A549 (cell line): ENCODE data around the gene NCOA3.

ENCODE experiments used
- CEBPB ChIP-seq, 2 experiments: fragments of >200 bp in 1 of 2; sonication (Bioruptor Twin) in 1 of 2; formaldehyde crosslinking in 1 of 2; IDR thresholded peaks; 2 replicates each; pipeline ENCODE4 v1.6.1; 2012 to 2016
- CTCF ChIP-seq: fragments of >200 bp; sonication (Bioruptor Twin); formaldehyde crosslinking; IDR thresholded peaks from 3 replicates; pipeline ENCODE4 v1.5.1; 2016
- EHMT2 ChIP-seq: fragments of 200-600 bp; sonication (generic); IDR thresholded peaks from 2 replicates; pipeline ENCODE4 v1.6.1; 2016; ENCODE audit warnings: antibody characterized with exemption, low read depth, mild to moderate bottlenecking, moderate library complexity
- EP300 ChIP-seq, 2 experiments: fragments of >200 bp; sonication (Bioruptor Twin); formaldehyde crosslinking; IDR thresholded peaks; 2 replicates in 1 of 2; 3 replicates in 1 of 2; pipeline ENCODE4 v1.6.1; 2016 to 2017
- KDM1A ChIP-seq: fragments of 200-600 bp; sonication (generic); IDR thresholded peaks from 2 replicates; pipeline ENCODE4 v1.6.1; 2016; ENCODE audit warnings: low read depth, mild to moderate bottlenecking
- MAX ChIP-seq: IDR thresholded peaks from 2 replicates; pipeline ENCODE4 v1.6.1; 2012
- POLR2A ChIP-seq: IDR thresholded peaks from 2 replicates; pipeline ENCODE4 v1.6.1; 2012; ENCODE audit warnings: mild to moderate bottlenecking, low read length
- RARB ChIP-seq: fragments of 250-450 bp; sonication (Bioruptor Pico); IDR thresholded peaks from 2 replicates; pipeline ENCODE4 v1.8.0; 2021; ENCODE audit warnings: mild to moderate bottlenecking, moderate library complexity
- RFX5 ChIP-seq: fragments of 450-650 bp; IDR thresholded peaks from 2 replicates; pipeline ENCODE4 v1.7.1; 2014; ENCODE audit warnings: antibody characterized with exemption, mild to moderate bottlenecking, moderate library complexity
- SMC3 ChIP-seq: fragments of >200 bp; sonication (Bioruptor Twin); formaldehyde crosslinking; IDR thresholded peaks from 3 replicates; pipeline ENCODE4 v1.6.1; 2018; ENCODE audit warnings: inconsistent platforms
- ZC3H11A ChIP-seq: fragments of 450-650 bp; IDR thresholded peaks from 2 replicates; pipeline ENCODE4 v1.6.1; 2014; ENCODE audit warnings: antibody characterized with exemption, mild to moderate bottlenecking
- ZNF302 ChIP-seq: fragments of 250-450 bp; sonication (Bioruptor Pico); IDR thresholded peaks from 2 replicates; pipeline ENCODE4 v1.9.0; 2021; ENCODE audit warnings: inconsistent platforms, mild to moderate bottlenecking, moderate library complexity
- TF ChIP-seq, protein P1 (sequence below): fragments of >200 bp; sonication (Bioruptor Twin); formaldehyde crosslinking; IDR thresholded peaks from 3 replicates; pipeline ENCODE4 v1.6.1; 2016
- TF ChIP-seq, protein P2 (sequence below): fragments of 200-600 bp; sonication (generic); IDR thresholded peaks from 2 replicates; pipeline ENCODE4 v1.6.1; 2016; ENCODE audit warnings: antibody characterized with exemption, mild to moderate bottlenecking, moderate library complexity

GRCh38 chr20:47540443-47541354 lies 39.0 kb downstream of the NCOA3 start:
- TF ChIP-seq POLR2A (no peak), RARB (CRISPR knock-in tag) (no peak), EHMT2 (no peak), KDM1A (no peak), ZNF302 (CRISPR knock-in tag) (no peak), SMC3 (no peak), CTCF (no peak), MAX (no peak), ZC3H11A (no peak), RFX5 (no peak), CEBPB (IDR thresholded peaks at IDR 0.05) (no peak), EP300 (IDR thresholded peaks at IDR 0.05) (no peak)
- TF ChIP-seq, protein P1, sequence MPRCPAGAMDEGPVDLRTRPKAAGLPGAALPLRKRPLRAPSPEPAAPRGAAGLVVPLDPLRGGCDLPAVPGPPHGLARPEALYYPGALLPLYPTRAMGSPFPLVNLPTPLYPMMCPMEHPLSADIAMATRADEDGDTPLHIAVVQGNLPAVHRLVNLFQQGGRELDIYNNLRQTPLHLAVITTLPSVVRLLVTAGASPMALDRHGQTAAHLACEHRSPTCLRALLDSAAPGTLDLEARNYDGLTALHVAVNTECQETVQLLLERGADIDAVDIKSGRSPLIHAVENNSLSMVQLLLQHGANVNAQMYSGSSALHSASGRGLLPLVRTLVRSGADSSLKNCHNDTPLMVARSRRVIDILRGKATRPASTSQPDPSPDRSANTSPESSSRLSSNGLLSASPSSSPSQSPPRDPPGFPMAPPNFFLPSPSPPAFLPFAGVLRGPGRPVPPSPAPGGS: no peak
- TF ChIP-seq, protein P2, sequence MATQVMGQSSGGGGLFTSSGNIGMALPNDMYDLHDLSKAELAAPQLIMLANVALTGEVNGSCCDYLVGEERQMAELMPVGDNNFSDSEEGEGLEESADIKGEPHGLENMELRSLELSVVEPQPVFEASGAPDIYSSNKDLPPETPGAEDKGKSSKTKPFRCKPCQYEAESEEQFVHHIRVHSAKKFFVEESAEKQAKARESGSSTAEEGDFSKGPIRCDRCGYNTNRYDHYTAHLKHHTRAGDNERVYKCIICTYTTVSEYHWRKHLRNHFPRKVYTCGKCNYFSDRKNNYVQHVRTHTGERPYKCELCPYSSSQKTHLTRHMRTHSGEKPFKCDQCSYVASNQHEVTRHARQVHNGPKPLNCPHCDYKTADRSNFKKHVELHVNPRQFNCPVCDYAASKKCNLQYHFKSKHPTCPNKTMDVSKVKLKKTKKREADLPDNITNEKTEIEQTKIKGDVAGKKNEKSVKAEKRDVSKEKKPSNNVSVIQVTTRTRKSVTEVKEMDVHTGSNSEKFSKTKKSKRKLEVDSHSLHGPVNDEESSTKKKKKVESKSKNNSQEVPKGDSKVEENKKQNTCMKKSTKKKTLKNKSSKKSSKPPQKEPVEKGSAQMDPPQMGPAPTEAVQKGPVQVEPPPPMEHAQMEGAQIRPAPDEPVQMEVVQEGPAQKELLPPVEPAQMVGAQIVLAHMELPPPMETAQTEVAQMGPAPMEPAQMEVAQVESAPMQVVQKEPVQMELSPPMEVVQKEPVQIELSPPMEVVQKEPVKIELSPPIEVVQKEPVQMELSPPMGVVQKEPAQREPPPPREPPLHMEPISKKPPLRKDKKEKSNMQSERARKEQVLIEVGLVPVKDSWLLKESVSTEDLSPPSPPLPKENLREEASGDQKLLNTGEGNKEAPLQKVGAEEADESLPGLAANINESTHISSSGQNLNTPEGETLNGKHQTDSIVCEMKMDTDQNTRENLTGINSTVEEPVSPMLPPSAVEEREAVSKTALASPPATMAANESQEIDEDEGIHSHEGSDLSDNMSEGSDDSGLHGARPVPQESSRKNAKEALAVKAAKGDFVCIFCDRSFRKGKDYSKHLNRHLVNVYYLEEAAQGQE: no peak
